ENCODE data around the gene FAM47E. TPM values are rescaled to one million over a fixed set of nuclear protein-coding genes. Genes with fewer than 3 reads are reported as not detected.

The FAM47E gene
- total RNA-seq, 1 experiment from 2014 or later = 2.0 TPM

DNA sequence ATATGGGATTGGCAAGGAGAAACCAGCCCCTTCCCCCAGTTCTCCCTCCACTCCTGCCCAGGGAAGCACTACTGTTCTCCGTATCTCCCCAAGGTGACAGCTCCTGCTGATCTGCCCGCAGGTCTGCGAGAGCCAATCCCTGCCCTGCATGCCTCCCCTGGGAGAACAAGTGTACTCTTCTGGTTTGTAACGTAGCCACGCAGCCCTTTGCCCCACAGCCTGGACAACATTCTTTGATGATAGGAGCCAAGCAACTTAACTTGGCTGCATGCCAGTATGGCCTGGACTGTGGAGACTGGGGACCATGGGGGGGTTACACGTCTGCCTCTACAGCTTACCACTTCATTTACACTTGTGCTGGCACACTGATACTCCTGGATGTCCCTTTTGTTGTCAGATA, 57.0 kb downstream of the FAM47E start:
- Histone ChIP-seq H2BK5ac (ENCODE audit: insufficient read length, low read length) (no peak overlapping the region), H3K4me2 (ENCODE audit: insufficient read depth, insufficient read length, low read length) (no peak overlapping the region), H3K9ac (ENCODE audit: extremely low read depth, insufficient read length, low read length) (no peak overlapping the region), H2BK120ac (ENCODE audit: low read depth, low read length, poor library complexity, severe bottlenecking) (no peak overlapping the region), H3K27ac (ENCODE audit: insufficient read length, low read depth, low read length) (no peak overlapping the region), H3K79me1 (ENCODE audit: insufficient read depth, low read depth, low read length, poor library complexity, severe bottlenecking) (no peaks in the 10 kb centered on the region), H3K56ac (ENCODE audit: insufficient read length, low read depth, low read length) (no peak overlapping the region), H2AK5ac (ENCODE audit: insufficient read length, low read length) (no peak overlapping the region), H4K8ac (replicated peaks; ENCODE audit: insufficient read length, low read depth, low read length) (no peak overlapping the region), H3K23me2 (ENCODE audit: insufficient read length, low read depth, low read length, poor library complexity, severe bottlenecking) (peaks cover 15% of the 10 kb centered on the region), H4K5ac (ENCODE audit: insufficient read length, low read depth, low read length) (no peak overlapping the region), H4K20me1 (ENCODE audit: control insufficient read depth, insufficient read depth, insufficient read length) (no peaks in the 10 kb centered on the region), H2AFZ (ENCODE audit: low read length) (no peak overlapping the region), H3T11ph (ENCODE audit: low read length) (no peak overlapping the region), H3K4ac (ENCODE audit: low read depth, low read length) (no peak overlapping the region), H3K27me3 (ENCODE audit: insufficient read depth, low read length) (peaks cover 4% of the 10 kb centered on the region; the same call in 1 of the 2 replicates), H3K18ac (ENCODE audit: insufficient read length, low read depth, low read length) (no peak overlapping the region), H3K4me1 (ENCODE audit: insufficient read depth, low read length) (peaks cover 1% of the 10 kb centered on the region; the same call in 1 of the 2 replicates), H3K9me3 (ENCODE audit: control insufficient read depth, low read depth, low read length) (no peaks in the 10 kb centered on the region), H2BK20ac (ENCODE audit: low read depth, low read length, poor library complexity, severe bottlenecking) (no peak overlapping the region), H2BK15ac (ENCODE audit: low read depth, low read length) (no peak overlapping the region), H3K14ac (ENCODE audit: insufficient read depth, low read length) (no peak overlapping the region), H3K79me2 (ENCODE audit: insufficient read depth, low read length) (no peaks in the 10 kb centered on the region), H4K91ac (ENCODE audit: insufficient read length, low read depth, low read length) (no peak overlapping the region), H3K23ac (ENCODE audit: insufficient read length, low read depth, low read length) (no peak overlapping the region), H2BK12ac (ENCODE audit: insufficient read length, low read depth, low read length) (no peak overlapping the region)
- Mint-ChIP-seq H3K4me3 (no peak overlapping the region), H3K4me1 (peaks cover 6 to 20% of the 10 kb centered on the region in 2 experiments), H3K36me3 (ENCODE audit: insufficient read depth in 1 of 3, low read depth in 3 of 3) (peaks cover 6 to 15% (median 12%) of the 10 kb centered on the region in 3 experiments; a peak in 5 of 7 replicates), H3K27ac (no peak overlapping the region), H3K27me3 (ENCODE audit: low read depth) (peaks cover 17% of the 10 kb centered on the region), H3K9me3 (no peaks in the 10 kb centered on the region; a peak in 1 of 5 replicates)
- WGBS (ENCODE audit: extremely low coverage, insufficient read length, low lambda C conversion rate) = no CpG with 5 or more reads among the region's 6 CpGs
- no peak for TF ChIP-seq CTCF (conservative IDR thresholded peaks at IDR 0.05)
- no peak for DNase-seq

Measured in H9 (cell line).